Nephron (organoid): Measurements from ENCODE around the gene DNMBP.
"Not testable (repeated sequence)": the region's sequence is repeated elsewhere in the genome, so short reads cannot be mapped to it uniquely, and the experiment has no call there.

ENCODE experiments used
- H3K27ac Mint-ChIP-seq, 3 experiments: 2 replicates each; pipeline ENCODE4 v1.8.0; 2020; ENCODE audit warnings: mixed read lengths in 3 of 3, mild to moderate bottlenecking in 2 of 3, moderate library complexity in 1 of 3
- H3K27me3 Mint-ChIP-seq: 2 replicates; pipeline ENCODE4 v1.8.0; 2021; ENCODE audit warnings: low read depth, mild to moderate bottlenecking, moderate library complexity, mixed read lengths
- H3K36me3 Mint-ChIP-seq: 2 replicates; pipeline ENCODE4 v1.8.0; 2020; ENCODE audit warnings: low read depth, mixed read lengths
- H3K4me1 Mint-ChIP-seq: 2 replicates; pipeline ENCODE4 v1.8.0; 2020; ENCODE audit warnings: mixed read lengths
- H3K4me3 Mint-ChIP-seq, 3 experiments: 2 replicates each; pipeline ENCODE4 v1.8.0; 2020; ENCODE audit warnings: mild to moderate bottlenecking in 3 of 3, mixed read lengths in 3 of 3, moderate library complexity in 2 of 3
- H3K9me3 Mint-ChIP-seq: 2 replicates; pipeline ENCODE4 v1.8.0; 2020; ENCODE audit warnings: mixed read lengths
- TF ChIP-seq, protein P1 (sequence below), 3 experiments: fragments of 200-600 bp; sonication (generic); IDR thresholded peaks; one replicate each; pipeline ENCODE4 v1.5.0; 2021; ENCODE audit warnings: antibody characterized with exemption in 3 of 3; ENCODE audit not compliant: unreplicated experiment in 3 of 3

Gene DNMBP

DNA sequence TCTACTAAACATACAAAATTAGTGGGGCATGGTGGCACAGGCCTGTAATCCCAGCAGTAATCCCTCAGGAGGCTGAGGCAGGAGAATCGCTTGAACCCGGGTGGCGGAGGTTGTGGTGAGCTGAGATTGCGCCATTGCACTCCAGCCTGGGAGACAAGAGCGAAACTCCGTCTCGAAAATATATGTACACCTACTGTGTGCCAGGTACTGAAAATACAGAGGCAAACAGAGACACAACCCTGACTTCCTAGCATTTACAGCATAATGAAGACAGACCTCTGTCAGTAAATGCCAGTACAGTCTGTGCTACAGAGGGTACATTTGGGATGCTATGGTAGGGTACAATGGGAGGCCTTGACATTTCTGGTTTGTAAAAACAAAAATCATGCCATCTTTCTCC, 160.7 kb downstream of the DNMBP start:
- no peaks in the 10 kb centered on the region for H3K36me3 Mint-ChIP-seq
- H3K9me3 Mint-ChIP-seq, result no peaks in the 10 kb centered on the region
- no peak overlapping the region for H3K4me3 Mint-ChIP-seq
- H3K27me3 Mint-ChIP-seq, result peaks cover 13% of the 10 kb centered on the region
- peaks cover 23% of the 10 kb centered on the region for H3K4me1 Mint-ChIP-seq
- TF ChIP-seq, protein P1, sequence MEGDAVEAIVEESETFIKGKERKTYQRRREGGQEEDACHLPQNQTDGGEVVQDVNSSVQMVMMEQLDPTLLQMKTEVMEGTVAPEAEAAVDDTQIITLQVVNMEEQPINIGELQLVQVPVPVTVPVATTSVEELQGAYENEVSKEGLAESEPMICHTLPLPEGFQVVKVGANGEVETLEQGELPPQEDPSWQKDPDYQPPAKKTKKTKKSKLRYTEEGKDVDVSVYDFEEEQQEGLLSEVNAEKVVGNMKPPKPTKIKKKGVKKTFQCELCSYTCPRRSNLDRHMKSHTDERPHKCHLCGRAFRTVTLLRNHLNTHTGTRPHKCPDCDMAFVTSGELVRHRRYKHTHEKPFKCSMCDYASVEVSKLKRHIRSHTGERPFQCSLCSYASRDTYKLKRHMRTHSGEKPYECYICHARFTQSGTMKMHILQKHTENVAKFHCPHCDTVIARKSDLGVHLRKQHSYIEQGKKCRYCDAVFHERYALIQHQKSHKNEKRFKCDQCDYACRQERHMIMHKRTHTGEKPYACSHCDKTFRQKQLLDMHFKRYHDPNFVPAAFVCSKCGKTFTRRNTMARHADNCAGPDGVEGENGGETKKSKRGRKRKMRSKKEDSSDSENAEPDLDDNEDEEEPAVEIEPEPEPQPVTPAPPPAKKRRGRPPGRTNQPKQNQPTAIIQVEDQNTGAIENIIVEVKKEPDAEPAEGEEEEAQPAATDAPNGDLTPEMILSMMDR (IDR thresholded peaks at IDR 0.05; ENCODE audit: unreplicated experiment in 3 of 3), result no peak
- no peak overlapping the region for H3K27ac Mint-ChIP-seq

DNA sequence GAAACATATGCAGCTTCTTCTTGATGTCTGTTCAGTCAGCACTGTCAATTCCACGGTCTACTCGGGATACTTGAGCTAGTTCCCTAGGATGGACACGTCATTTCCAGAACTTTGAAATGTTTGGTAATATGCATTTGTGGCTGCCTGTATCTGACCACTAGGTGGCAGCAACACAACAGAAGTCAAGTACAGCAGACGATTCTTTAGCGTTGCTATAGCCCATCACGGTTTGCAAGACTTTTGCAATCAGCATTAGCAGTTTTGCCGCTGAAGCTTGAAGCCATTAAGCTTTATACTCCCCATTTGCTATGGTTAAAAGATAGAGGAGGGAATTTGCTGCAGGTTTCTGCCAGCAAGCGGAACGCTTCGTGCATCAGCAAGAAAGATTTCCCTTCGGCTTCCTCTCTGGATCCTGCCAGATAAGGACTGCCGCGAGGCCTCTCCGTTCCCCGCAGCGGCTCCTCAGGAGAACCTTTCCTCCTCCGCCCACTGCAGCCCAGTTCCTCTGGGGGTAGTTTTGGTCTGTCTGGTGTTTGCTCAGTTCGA, 163.8 kb downstream of the DNMBP start:
- Mint-ChIP-seq H3K36me3 (peaks cover 3% of the 10 kb centered on the region), H3K27ac (peak overlapping the region in 2 of 3 experiments; percentile 61 to 92), H3K4me1 (peaks cover 21% of the 10 kb centered on the region), H3K27me3 (peaks cover 9% of the 10 kb centered on the region), H3K4me3 (peak overlapping the region; percentile 25 to 73 (median 66)), H3K9me3 (peaks cover 2% of the 10 kb centered on the region)
- TF ChIP-seq, protein P1 (IDR thresholded peaks at IDR 0.05; ENCODE audit: unreplicated experiment in 3 of 3), result peak; percentile 94 to 95 (median 95)

DNA sequence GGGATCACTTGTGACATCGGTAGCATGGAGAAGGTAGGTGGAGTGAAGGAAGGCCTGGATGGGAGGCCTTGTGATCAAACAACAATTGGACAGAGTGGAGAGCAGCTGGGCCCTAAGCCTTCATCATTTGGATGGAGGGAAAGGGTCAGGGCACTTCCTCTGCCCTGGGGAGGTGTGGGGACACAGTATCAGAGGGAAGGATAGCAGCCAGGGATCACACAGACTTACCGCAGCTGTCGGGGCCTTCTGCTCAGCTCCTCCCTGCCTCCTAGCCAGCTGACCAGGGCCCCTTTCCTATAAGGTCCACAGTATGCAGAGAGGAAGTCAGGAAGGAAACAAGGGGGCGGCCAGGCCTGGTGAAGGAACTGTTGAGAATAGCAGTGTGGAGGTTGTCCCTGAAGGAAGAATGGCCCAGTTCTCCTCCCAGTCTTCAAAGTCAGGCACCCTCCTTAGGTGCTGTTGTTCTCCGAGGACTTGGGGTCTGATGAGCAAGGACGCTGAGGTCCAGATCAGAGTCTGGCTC, 165.3 kb downstream of the DNMBP start:
- TF ChIP-seq, protein P1 (IDR thresholded peaks at IDR 0.05; ENCODE audit: unreplicated experiment in 3 of 3), result no peak
- Mint-ChIP-seq H3K36me3 (peaks cover 5% of the 10 kb centered on the region), H3K27me3 (peaks cover 9% of the 10 kb centered on the region)

DNA sequence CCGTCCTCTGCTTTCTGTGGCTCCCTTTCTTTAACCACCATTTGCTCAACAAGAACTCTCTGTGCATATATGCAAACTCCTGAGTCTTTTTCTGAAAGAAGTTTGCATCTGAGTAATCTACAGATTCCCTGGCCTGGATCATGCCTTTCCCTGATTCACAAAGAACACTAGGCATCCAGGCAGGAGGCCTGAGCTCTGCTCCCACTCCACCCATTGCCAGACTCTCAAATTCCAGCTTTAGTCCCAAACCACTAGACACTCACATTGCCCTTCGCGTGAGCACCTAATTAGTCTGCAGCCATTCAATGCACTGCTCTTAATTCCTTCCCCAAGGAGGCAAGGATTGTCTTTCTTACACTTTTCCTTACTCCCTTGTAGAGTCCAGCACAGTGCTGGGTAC, 166.4 kb downstream of the DNMBP start:
- peaks cover 9% of the 10 kb centered on the region for H3K27me3 Mint-ChIP-seq
- H3K9me3 Mint-ChIP-seq, result peaks cover 5% of the 10 kb centered on the region
- peaks cover 5% of the 10 kb centered on the region for H3K36me3 Mint-ChIP-seq
- H3K4me1 Mint-ChIP-seq, result peaks cover 15% of the 10 kb centered on the region
- no peak overlapping the region for H3K27ac Mint-ChIP-seq
- no peak overlapping the region for H3K4me3 Mint-ChIP-seq
- TF ChIP-seq, protein P1 (IDR thresholded peaks at IDR 0.05; ENCODE audit: unreplicated experiment in 3 of 3), result no peak

More for the DNA sequence above, 165.3 kb downstream of the DNMBP start:
- peak overlapping the region in 1 of 3 experiments; percentile 41 for H3K27ac Mint-ChIP-seq
- peaks cover 15% of the 10 kb centered on the region for H3K4me1 Mint-ChIP-seq
- no peak overlapping the region for H3K4me3 Mint-ChIP-seq
- H3K9me3 Mint-ChIP-seq, result peaks cover 5% of the 10 kb centered on the region

DNA sequence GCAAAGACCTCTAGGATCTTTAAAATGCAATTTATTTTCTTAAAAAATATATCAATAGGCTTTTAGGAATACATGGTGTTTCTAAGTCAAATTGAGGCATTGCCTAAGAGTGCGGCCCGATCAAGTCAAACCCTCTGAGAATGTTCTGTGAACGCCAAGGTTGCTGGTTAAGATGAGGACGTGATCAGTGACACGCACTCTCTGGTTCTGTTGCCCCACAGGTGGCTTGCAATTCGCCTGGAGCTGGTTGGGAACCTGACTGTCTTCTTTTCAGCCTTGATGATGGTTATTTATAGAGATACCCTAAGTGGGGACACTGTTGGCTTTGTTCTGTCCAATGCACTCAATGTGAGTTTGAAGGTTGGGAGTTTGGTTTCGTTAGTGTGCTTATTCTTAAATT, 168.0 kb downstream of the DNMBP start:
- H3K27ac Mint-ChIP-seq, result no peak overlapping the region
- peaks cover 7% of the 10 kb centered on the region for H3K36me3 Mint-ChIP-seq
- TF ChIP-seq, protein P1 (IDR thresholded peaks at IDR 0.05; ENCODE audit: unreplicated experiment in 3 of 3), result no peak
- H3K4me1 Mint-ChIP-seq, result peaks cover 17% of the 10 kb centered on the region
- H3K4me3 Mint-ChIP-seq, result no peak overlapping the region
- peaks cover 6% of the 10 kb centered on the region for H3K9me3 Mint-ChIP-seq
- peaks cover 5% of the 10 kb centered on the region for H3K27me3 Mint-ChIP-seq

DNA sequence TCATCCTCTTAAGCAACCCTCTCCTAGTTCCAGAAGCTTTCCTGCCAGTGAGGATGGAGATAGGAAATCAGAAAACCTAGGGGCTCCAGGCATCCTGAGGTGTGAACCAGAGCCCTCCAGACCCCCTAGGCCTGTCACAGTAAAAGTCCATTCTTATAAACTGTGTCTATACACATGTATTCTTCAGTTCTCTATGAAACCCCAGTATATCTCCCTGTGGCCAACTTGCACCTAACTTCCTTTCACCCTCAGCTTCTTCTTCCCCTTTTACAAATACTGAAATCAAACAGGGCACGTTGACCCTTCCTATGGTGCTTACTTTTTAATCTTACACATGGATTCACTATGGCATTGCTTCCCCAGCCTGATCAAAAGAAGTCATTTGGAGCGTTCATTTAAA, 168.9 kb downstream of the DNMBP start:
- H3K27ac Mint-ChIP-seq, H3K27me3 Mint-ChIP-seq, H3K4me3 Mint-ChIP-seq: not testable (repeated sequence)
- H3K36me3 Mint-ChIP-seq, result peaks cover 16% of the 10 kb centered on the region
- H3K4me1 Mint-ChIP-seq, result peaks cover 16% of the 10 kb centered on the region
- H3K9me3 Mint-ChIP-seq, result peaks cover 10% of the 10 kb centered on the region
